GM18502 (cell line): ENCODE measurements around the gene GCN1.
"Not testable (repeated sequence)": the region's sequence is repeated elsewhere in the genome, so short reads cannot be mapped to it uniquely, and the experiment has no call there.

Experiments used
- ATAC-seq: cut with Tn5 transposase; IDR thresholded peaks from one replicate; pipeline ENCODE4 v1.9.1; 2021; ENCODE audit warnings: mild to moderate bottlenecking; ENCODE audit not compliant: unreplicated experiment, poor library complexity

The GCN1 gene

DNA sequence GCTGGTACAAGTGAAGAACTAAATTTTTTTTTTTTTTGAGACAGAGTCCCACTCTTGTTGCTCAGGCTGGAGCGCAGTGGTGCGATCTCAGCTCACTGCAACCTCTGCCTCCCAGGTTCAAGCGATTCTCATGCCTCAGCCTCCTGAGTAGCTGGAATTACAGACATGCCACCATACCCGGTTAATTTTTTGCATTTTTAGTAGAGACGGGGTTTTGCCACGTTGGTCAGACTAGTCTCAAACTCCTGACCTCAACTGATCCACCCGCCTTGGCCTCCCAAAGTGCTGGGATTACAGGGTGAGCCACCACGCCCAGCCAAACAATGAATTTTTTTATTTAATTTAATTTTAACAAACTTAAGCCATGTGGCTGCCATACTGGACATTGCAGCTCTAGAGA, 1.2 kb downstream of the GCN1 start:
- not testable (repeated sequence) for ATAC-seq

DNA sequence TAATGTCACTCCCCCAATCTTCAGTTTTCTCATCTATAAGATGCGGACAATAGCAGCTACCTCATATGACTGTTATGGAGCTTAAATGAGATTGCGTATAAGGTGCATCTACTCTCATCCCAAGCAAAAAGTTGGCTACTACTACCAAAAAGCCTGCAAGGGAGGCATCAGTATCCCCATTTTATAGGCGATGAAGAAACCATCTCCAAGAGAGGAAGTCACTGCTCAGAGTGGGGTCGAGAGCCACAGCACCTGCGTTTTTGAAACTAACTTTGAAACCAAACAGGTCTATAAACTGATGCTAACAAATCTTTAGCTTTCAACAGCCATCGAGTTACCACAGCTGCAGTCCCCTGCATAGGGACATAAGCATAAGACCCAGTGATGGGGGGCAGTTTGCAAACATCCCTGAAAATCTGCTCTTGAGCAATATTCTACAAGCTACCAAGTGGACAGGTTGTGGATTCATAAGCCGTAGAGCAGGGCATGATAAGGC, 3.5 kb downstream of the GCN1 start:
- ATAC-seq: no peak

DNA sequence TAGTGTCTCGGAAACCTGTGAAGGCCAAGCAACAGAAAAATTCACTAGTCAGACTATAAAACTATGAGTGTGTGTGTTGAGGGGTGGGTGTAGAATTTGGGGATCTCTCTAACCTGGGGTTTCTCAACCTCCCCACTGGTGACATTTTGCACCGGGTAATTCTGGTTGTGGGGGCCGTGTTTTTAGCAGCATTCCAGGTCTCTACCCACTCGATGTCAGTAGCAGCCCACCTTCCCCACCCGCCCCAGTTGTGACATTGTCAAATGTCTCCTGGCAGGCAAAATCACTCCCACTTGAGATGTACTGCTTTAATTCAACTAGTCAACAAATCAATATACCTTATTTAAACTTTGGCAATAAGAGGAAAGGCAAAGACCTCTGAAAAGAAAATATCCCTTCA, 4.1 kb downstream of the GCN1 start:
- no peak for ATAC-seq

DNA sequence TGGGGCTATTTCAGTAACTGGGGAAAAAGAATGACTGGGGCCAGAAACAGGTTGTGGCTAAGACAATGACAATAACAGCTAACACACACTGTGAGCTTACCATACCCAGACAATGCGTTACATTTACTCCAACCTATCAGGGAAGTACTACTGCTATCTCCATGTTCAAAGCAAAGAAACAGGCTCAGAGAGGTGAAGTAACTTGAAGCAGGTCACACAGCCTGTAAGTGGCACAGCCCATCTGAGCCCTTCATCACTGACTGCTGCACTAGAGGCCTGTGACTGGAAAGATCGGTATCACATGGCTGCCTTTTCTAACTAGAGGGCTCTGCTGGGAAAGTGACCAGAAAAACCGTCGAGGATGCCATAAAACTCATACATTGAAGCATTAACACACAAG, 7.9 kb downstream of the GCN1 start:
- ATAC-seq: no peak

DNA sequence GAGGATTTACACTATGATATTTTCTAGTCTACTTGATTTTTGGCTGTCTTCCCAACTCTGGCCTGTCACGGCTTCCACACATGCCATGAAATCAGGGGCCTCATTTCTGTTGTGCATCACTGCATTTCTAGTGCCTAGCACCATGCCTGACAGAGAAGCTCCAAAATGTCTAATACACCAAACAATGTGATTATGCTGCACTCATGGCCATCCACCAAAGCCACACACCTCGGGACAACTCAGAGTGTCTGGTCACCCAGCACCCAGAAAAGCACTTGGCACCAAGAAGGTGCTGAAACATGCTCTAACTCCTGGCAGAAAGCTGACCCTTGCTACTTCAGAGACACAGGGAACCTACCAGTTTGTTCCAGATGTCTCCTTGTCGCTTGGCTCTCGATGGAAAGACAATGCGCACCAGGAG, 11.3 kb downstream of the GCN1 start:
- no peak for ATAC-seq

DNA sequence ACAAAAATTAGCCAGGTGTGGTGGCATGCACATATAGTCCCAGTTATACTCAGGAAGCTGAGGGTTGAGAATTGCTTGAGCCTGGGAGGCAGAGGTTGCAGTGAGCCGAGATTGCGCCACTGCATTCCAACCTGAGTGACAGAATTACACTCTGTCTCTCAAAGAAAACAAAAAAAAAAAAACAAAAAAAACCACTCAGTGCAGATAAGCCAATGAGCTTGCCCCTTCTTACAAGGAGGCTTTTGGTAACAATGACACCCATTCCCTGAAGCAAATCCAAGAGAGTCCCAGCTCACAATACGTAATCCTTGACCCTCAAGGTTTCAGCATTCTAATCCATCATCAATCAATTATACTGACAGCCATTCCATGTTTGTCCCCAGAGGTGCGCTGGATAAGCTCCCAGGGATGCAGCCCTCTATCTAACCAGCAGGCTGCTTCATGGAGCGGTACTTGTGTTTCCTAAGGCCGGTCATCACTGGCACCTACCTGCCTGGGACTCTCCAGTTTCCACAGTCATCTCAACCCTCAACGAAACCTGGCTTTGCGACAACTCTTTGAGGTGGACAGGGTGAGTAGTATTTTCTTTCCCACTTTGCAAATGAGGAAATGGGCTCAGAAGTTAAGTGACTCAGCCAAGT, 12.4 kb downstream of the GCN1 start:
- ATAC-seq: no peak

DNA sequence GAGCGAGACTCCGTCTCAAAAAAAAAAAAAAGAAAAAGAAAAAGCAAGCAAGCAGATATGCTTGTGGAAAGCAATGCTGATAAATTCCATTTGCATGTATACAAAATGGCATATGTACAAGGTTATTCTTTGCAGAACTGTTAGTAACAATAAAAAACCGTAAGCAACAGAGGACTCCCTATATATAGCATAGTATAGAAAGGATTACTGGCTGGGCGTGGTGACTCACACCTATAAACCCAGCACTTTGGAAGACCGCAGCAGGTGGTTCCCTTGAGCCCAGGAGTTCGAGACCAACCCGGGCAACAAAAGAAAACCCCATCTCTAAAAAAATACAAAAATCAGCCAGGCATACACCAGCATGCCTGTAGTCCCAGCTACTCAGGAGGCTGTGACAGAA, 13.5 kb downstream of the GCN1 start:
- ATAC-seq: no peak

DNA sequence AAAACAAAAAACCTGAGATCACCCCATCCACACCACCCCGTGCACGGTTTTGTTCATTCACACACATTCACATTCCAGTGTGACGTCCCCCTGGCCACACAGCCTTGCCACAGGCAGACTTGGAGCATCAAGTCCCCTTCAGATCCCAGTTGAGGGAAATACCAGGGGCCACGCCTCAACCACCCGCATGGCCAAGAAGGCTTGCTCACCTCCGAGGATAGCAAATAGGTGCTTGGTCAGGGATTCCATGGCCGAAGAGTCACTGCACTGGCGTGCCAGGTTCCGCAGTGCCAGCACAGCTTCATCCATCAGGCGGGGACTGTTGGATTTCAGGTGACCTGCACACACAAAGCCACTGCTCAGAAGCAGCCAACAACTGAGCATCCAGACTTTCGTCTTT, 19.0 kb downstream of the GCN1 start:
- ATAC-seq: no peak

DNA sequence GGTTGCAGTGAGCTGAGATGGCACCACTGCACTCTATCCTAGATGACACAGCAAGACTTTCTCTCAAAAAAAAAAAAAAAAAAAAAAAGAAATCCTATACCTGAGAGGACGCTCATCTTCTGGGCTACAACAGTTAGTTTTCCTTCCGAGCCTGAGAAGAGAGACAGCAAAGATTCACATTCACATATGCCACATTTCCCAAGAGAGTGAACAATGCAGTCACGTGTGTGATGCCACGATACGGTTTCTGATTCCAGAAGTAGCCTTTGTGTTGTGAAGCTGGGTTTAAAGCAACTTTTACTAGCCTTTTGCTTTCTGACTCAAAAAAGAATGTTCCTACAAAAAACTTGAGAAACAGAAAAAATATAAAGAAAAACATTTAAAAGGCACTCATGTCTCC, 19.5 kb downstream of the GCN1 start:
- ATAC-seq: no peak

DNA sequence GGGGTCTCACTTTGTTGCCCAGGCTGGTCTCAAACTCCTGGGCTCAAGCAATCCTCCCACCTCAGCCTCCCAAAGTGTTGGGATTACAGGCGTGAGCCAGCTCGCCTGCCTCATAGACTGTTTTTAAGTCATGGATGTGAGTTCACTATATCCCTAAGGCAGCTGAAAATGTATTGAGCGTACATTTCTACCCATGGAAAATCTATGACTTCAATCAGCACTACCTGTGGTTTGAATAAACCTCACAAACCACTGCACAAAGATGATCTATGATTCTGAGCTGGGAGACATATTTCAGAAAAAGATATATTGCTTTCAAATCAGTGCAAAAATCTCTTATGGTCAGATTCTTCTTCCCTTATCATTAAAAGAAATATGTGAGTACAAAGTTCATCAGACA, 22.5 kb downstream of the GCN1 start:
- no peak for ATAC-seq

DNA sequence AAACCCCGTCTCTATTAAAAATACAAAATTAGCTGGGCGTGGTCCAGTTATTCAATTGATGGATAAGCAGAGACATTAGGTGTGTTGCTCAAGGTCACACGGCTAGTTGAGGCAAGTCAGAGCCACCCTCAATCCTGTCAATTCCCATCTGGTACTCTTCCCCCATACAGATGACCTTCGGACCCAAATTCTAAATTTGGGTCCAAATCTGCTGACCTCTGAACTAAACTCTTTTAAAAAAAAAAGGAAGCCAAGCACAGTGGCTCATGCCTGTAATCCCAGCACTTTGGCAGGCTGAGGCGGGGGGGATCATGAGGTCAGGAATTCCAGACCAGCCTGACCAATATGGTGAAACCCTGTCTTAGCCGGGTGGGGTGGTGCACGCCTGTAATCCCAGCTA, 23.9 kb downstream of the GCN1 start:
- ATAC-seq: no peak

DNA sequence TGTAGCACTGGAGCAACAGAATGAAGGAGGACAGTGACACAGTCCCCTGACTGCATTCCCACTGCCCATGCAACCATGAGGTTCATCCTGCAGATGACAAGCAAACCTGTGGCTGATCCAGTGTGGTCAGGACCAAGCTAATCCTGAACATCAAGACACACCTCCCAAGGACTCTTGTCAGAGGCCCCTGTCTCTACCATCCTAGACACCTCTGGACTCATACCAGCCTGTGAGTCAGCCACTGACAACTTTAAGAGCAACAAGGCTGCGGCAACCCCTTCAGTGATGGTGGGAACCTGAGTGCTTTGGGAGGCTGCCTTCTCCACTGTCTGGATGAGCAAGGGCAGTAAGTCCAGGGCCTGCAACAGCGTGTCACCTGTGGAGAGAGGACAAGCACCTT, 24.6 kb downstream of the GCN1 start:
- no peak for ATAC-seq

DNA sequence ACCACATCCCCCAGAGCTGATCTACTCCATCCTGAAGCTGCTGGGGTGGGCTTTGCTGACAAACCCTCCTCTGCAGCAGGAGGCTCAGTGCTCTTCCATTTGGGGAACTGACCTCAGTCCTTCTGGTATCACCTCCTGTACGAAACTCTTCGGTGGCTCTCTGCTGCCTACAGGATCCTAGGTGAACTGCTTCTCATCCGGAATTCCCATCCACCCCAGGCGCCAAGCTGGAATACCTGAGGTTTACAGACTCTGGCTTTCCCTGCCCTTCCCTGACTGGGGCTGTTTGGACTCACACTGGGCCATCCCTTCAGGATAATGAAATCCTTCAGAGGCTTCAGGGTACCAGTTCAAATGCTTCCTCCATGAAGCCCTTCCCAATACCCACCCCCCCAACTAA, 26.2 kb downstream of the GCN1 start:
- ATAC-seq: no peak

DNA sequence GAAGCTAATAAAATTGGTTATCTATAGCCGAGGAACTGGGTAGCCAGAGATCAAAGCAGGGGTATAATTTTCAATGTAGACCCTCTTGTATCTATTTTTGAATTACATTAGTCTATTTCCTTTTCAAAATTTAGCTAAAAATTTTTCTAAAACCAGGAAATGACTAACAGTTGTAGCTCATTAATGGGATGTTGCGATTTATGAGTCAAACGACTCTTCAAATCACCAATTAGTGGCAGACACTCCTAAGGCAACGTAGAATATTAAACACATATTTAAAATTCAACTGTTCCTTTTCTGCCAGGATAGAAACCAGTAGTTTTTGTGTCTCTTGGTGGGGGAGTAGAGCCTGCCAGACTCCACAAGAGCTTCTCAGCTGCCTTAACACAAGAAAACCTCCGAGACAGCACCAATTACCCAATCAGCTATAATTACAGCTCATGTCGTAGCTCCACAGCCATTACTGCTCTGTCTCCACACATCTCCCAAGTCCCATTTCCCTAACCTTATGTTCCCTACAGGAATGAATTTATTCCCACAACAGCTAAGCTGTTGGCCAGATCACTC, 26.9 kb downstream of the GCN1 start:
- ATAC-seq: no peak

DNA sequence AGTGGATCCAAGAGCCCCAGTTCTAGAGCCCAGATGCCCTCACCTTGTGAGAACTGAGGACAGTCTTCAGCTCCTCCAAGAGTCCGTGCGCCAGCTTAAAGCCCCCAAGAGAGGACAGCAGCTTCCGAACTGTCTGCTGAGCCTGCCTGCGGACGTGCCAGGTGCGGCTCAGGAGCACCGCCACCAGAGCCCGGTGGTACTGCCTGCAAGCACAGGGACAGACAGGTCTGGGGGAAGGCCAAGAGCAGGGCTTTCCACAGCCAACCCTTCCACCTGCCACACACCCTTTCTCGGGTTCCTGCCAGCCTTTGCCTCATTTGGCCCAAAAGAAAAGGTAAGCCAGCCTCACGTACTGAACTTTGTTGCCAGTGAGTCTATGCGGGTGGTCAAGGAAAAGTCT, 30.2 kb downstream of the GCN1 start:
- ATAC-seq: no peak

DNA sequence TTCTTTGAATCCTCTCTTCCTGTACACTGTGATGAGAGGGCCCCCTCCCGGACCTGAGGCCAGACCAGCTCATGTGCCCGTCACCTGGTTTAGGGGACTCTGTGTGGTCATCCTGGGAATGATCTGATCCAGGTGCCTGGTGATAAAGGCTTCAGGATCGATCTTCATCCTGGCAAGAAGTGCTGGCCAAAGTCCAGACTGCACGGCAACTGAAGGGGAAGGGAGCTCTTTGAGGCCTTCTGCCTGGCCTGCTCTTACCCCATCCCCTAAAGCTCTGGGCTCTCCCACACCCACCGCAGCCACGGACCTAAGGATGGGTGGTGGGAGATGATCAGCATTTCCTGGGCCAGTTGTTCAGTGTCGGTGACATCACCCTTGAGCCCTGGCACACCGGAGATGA, 31.8 kb downstream of the GCN1 start:
- ATAC-seq: no peak

DNA sequence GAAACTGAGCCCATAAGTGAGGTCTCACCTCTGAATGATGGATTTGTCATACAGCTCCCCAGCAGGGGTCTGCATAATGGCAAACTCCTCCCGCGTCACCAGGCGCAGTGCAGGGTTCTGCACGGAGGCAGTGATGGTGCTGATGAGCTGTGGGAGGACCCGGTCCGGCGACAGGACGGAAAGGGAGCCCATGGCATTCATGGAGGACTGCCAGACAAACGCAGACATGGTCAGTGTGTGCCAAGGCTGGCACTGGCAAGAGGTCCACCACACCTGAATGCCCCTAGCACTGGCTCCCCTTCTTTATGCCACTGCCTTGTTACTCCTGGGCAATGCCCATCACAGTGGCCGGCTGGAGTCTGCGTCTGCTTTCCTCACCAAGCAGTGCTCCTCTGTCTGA, 32.7 kb downstream of the GCN1 start:
- no peak for ATAC-seq

DNA sequence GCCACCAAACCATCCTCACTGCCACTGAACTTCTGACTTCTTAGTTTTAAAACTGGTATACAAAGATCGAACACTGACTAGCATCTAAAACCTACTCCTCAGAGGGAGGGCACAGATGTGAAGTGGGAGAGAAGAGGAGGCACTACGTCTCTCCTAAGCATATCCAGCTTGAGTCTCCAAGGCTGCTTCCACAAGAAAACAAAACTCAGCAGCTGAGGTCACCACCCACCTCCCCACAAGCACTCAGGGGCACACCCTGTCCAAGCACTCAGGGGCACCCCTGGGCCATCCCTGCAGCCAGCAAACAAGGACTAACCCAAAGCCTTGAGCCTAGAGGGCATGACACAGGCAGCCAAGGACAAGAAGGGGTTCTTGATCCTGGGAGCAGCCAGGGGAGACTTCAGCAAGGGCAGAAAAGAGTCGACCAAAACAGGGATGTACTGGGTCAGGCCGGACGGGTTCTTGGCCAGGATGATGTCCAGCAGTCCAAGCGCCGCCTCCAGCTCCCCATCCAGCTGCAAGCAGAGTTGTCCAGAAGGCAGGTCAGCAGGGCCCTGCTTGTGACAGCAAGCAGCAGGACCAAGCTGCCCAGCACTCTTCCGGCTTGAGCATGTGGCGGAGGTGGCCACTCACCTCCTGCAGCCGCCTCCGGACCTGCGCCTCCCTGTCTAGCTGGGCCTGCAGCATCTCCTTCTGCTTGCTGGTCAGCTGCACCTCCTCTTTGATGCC, 34.8 kb downstream of the GCN1 start:
- ATAC-seq: no peak

DNA sequence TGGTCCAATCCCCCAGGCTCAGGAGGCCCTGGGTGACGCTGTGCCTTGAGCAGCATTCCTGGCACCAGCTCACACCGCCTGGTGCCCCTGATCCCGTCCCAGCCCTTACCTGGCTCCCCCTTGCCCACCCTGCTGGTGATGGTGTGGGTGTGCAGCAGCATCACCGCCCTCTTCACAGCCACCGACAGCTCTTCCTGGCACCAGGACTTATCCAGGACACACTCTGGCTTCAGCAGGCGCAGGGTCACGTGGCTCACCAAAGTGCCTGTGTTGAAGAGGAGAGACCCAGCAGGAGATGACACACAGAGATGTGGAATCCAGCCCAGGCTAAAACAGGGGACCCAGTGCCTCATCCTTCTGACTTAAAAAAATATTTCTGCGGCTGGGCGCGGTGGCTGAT, 36.2 kb downstream of the GCN1 start:
- no peak for ATAC-seq

DNA sequence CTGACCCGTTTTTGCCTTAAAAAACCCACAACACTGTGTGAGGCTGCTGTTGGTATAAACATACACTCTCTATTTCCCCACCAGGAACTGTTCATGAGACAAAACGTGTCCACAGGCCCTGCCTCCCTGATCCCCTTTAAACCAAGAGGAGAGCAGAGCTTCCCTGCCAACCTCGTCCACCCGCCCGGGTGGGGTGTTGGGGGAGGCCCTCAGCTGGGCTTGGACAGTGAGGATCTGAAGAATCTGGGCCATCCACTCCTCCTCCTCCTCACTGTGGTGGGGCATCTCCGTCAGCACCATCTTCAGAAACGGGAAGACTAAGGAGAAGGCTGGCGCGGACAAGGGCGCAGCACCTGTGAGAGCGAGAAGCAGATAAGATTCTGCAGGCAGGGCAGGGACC, 36.8 kb downstream of the GCN1 start:
- ATAC-seq: no peak

DNA sequence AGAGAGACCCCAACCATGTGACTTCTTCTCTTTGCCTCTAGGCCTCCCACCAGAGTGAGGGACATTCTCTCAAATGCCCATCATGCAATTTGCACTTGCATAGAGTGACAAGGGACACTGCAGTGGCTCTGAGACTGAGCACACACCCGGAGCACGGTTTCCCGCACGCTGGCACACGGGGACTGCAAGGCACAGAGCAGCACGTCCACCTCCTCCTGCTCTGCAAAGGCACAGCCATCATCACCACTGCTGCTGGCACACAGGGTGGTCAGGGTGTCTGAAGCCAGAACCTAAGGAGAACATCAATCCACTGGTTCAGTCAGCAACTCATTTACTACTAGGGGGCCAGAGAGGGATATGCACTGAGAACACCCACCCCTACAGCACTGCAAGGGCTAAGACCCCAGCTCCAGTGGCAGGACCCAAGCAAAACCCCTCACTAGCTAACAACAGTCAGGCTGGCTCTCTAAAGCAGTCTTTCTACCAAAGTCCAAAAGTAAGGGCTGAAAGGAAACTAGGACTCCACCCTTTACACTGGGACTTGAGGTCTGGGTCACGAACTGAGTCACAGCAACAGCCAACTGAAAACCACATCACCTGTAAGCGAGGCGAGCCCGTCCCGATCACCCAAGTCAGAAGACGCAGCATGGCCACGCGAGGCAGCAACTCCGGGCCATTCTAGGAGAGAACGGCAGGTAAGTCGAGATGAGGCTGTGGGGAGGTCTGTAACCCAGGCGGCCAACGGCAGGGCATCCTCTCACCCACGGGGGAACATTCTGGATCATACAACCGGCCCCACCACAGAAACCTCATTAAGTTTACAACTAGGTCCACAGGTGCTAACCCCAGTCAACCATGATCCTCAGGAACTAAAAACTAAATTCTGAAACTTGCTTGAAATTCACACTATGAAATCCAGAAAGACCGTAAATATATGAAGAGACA, 37.9 kb downstream of the GCN1 start:
- no peak for ATAC-seq
